Karpas-422 (cell line): ENCODE data around the gene DYSF. TPM values are rescaled to one million over a fixed set of nuclear protein-coding genes. Genes with fewer than 3 reads are reported as not detected.

Experiments used
- DNase-seq: peaks from one replicate; pipeline ENCODE4 v3.0.0-alpha.2; 2015
- H2AFZ ChIP-seq: fragments of 200-600 bp; sonication (generic); 2 replicates; pipeline ENCODE4 v1.6.1; 2014; ENCODE audit warnings: antibody characterized with exemption, low read length, mixed read lengths
- H3K27ac ChIP-seq: fragments of 200-600 bp; sonication (generic); 2 replicates; pipeline ENCODE4 v1.5.1; 2014; ENCODE audit warnings: mild to moderate bottlenecking, low read length, moderate library complexity
- H3K27me3 ChIP-seq: fragments of 200-600 bp; sonication (generic); 2 replicates; pipeline ENCODE4 v1.6.1; 2014; ENCODE audit warnings: low read length, mixed read lengths
- H3K36me3 ChIP-seq: fragments of 200-600 bp; sonication (generic); 2 replicates; pipeline ENCODE4 v1.6.1; 2014; ENCODE audit warnings: low read length, mixed read lengths; ENCODE audit not compliant: insufficient read depth
- H3K4me1 ChIP-seq: fragments of 200-600 bp; sonication (generic); 2 replicates; pipeline ENCODE4 v1.6.1; 2014; ENCODE audit warnings: mild to moderate bottlenecking, low read length, mixed read lengths
- H3K4me2 ChIP-seq: fragments of 200-600 bp; sonication (generic); 2 replicates; pipeline ENCODE4 v1.6.1; 2014; ENCODE audit warnings: low read length, low read depth, mild to moderate bottlenecking; ENCODE audit not compliant: poor library complexity, severe bottlenecking
- H3K4me3 ChIP-seq: fragments of 200-600 bp; sonication (generic); 2 replicates; pipeline ENCODE4 v1.5.1; 2014; ENCODE audit warnings: mild to moderate bottlenecking, antibody characterized with exemption, low read length, mixed read lengths
- H3K79me2 ChIP-seq: fragments of 200-600 bp; sonication (generic); 2 replicates; pipeline ENCODE4 v1.6.1; 2014; ENCODE audit warnings: mild to moderate bottlenecking, low read length, mixed read lengths
- H3K9ac ChIP-seq: fragments of 200-600 bp; sonication (generic); 2 replicates; pipeline ENCODE4 v1.6.0; 2014; ENCODE audit warnings: low read length
- H3K9me2 ChIP-seq: fragments of 200-600 bp; sonication (generic), shearing (Covaris generic); replicated peaks from 2 replicates; pipeline ENCODE4 v1.6.0; 2014; ENCODE audit warnings: mild to moderate bottlenecking, low read length, moderate library complexity; ENCODE audit not compliant: insufficient read depth
- H3K9me3 ChIP-seq: fragments of 300-700, 200-600 bp; sonication (generic); 2 replicates; pipeline ENCODE4 v1.6.1; 2014; ENCODE audit warnings: low read length, mixed read lengths
- H4K20me1 ChIP-seq: fragments of 200-600 bp; sonication (generic); 2 replicates; pipeline ENCODE4 v1.6.1; 2014; ENCODE audit warnings: mild to moderate bottlenecking, antibody characterized with exemption, low read length, low read depth; ENCODE audit not compliant: insufficient read depth
- total RNA-seq: library from RNA; depleted of rRNA; stranded (reverse); fragments of >200 nt; shearing (Covaris generic); gene quantifications from 2 replicates; pipeline ENCODE4 v1.2.3, GENCODE V29; 2014; ENCODE audit warnings: low replicate concordance

Gene DYSF
- total RNA-seq, 1 experiment from 2014 or later = not detected

DNA sequence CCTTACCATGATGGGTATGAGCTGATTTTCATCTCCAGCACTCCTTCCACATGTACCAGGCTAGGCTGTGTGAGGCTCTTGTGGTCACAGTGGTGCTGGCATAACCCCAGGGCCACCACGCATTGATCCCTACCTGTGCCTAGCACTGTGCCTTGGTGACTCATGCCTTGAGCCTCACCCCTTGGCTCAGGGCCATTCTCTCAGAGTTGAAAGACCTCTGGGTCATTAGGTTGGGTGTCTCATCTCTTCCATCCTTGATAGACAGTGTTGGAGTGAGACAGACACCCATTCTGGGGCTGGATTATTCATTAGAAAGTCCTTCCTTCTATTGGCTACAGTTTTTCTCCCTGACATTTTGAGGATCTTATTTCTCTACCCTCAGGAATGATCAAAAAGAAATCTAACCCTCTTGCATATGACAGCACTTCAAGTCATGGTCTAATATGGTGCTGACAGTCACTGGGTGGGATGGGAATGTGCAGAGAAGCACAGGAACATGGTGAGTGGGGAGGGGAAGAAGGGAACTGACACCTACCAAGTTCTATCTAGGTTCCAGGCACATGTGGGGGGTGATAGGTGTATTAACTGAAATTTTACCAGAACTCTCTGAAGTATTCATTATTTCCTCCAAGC, 41.3 kb downstream of the DYSF start:
- H3K4me2 ChIP-seq = no peak overlapping the region

GRCh38 chr2:71496156-71496770, 42.9 kb downstream of the DYSF start:
- DNase-seq = no peak
- Histone ChIP-seq H3K27me3 (peaks cover 5% of the 10 kb centered on the region; the same call in 1 of the 2 replicates), H3K9me2 (no peaks in the 10 kb centered on the region), H3K27ac (no peak overlapping the region), H2AFZ (no peak overlapping the region), H4K20me1 (no peaks in the 10 kb centered on the region), H3K4me2 (no peak overlapping the region), H3K79me2 (no peaks in the 10 kb centered on the region), H3K4me1 (no peaks in the 10 kb centered on the region), H3K9me3 (no peaks in the 10 kb centered on the region), H3K36me3 (no peaks in the 10 kb centered on the region), H3K9ac (no peak overlapping the region), H3K4me3 (no peak overlapping the region)

More for the DNA sequence above, 41.3 kb downstream of the DYSF start:
- Histone ChIP-seq H3K9ac (no peak overlapping the region), H3K9me3 (no peaks in the 10 kb centered on the region), H3K36me3 (no peaks in the 10 kb centered on the region), H3K79me2 (no peaks in the 10 kb centered on the region), H3K9me2 (no peaks in the 10 kb centered on the region), H3K4me3 (no peak overlapping the region), H4K20me1 (no peaks in the 10 kb centered on the region), H3K27ac (no peak overlapping the region), H3K4me1 (no peaks in the 10 kb centered on the region), H3K27me3 (peaks cover 5% of the 10 kb centered on the region; the same call in 1 of the 2 replicates), H2AFZ (no peak overlapping the region)
- DNase-seq = no peak

DNA sequence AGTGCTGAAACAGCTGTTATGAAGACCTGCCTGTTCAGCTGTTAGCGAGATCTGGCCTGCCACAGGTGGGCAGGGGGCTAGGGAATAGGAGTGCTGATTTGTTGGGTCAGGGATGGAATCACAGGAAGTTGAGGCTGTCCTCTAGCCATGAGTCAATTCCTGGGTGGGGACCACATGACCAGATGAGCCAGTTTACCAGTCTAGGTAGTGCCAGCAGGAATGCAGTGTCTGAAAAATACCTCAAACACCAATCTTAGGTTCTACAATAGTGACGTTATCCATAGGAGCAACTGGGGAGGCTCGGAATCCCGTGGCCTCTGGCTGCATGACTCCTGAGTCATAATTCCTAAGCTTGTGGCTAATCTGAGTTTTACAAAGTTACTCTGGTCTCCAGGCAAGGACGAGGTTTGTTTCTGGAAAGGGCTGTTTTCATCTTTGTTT, 44.9 kb downstream of the DYSF start:
- no peaks in the 10 kb centered on the region for H3K79me2 ChIP-seq
- H3K9me2 ChIP-seq = no peaks in the 10 kb centered on the region
- H3K27ac ChIP-seq = no peak overlapping the region
- H4K20me1 ChIP-seq = no peaks in the 10 kb centered on the region
- no peak for DNase-seq
- peaks cover 5% of the 10 kb centered on the region; the same call in 1 of the 2 replicates for H3K27me3 ChIP-seq
- H3K36me3 ChIP-seq = no peaks in the 10 kb centered on the region
- no peak overlapping the region for H2AFZ ChIP-seq
- no peak overlapping the region for H3K4me3 ChIP-seq
- H3K9me3 ChIP-seq = no peaks in the 10 kb centered on the region
- H3K4me2 ChIP-seq = no peak overlapping the region
- H3K9ac ChIP-seq = no peak overlapping the region
- H3K4me1 ChIP-seq = no peaks in the 10 kb centered on the region

GRCh38 chr2:71499691-71500090, 46.3 kb downstream of the DYSF start:
- no peak overlapping the region for H3K27ac ChIP-seq
- no peak for DNase-seq
- H3K27me3 ChIP-seq = peaks cover 5% of the 10 kb centered on the region; the same call in 1 of the 2 replicates
- no peak overlapping the region for H3K4me3 ChIP-seq
- no peaks in the 10 kb centered on the region for H4K20me1 ChIP-seq
- H3K9me3 ChIP-seq = no peaks in the 10 kb centered on the region
- H2AFZ ChIP-seq = no peak overlapping the region
- H3K4me1 ChIP-seq = no peaks in the 10 kb centered on the region
- no peaks in the 10 kb centered on the region for H3K36me3 ChIP-seq
- H3K4me2 ChIP-seq = no peak overlapping the region
- H3K9me2 ChIP-seq = no peaks in the 10 kb centered on the region
- H3K9ac ChIP-seq = no peak overlapping the region
- H3K79me2 ChIP-seq = no peaks in the 10 kb centered on the region

GRCh38 chr2:71500426-71501079, 47.2 kb downstream of the DYSF start:
- Histone ChIP-seq H3K9me3 (no peaks in the 10 kb centered on the region), H3K27ac (no peak overlapping the region), H3K36me3 (no peaks in the 10 kb centered on the region), H3K9me2 (no peaks in the 10 kb centered on the region), H3K79me2 (no peaks in the 10 kb centered on the region), H3K27me3 (no peaks in the 10 kb centered on the region), H2AFZ (no peak overlapping the region), H3K9ac (no peak overlapping the region), H3K4me3 (no peak overlapping the region), H3K4me2 (no peak overlapping the region), H4K20me1 (no peaks in the 10 kb centered on the region), H3K4me1 (no peaks in the 10 kb centered on the region)
- DNase-seq = no peak

- H3K4me2 ChIP-seq = no peak overlapping the region
- H3K36me3 ChIP-seq = no peaks in the 10 kb centered on the region
- H2AFZ ChIP-seq = no peak overlapping the region
- H4K20me1 ChIP-seq = no peaks in the 10 kb centered on the region
- H3K27ac ChIP-seq = no peak overlapping the region
- no peak overlapping the region for H3K9ac ChIP-seq
- no peaks in the 10 kb centered on the region for H3K4me1 ChIP-seq
- H3K4me3 ChIP-seq = no peak overlapping the region
- no peak for DNase-seq
- no peaks in the 10 kb centered on the region for H3K9me3 ChIP-seq
- no peaks in the 10 kb centered on the region for H3K79me2 ChIP-seq
- no peaks in the 10 kb centered on the region for H3K9me2 ChIP-seq
- no peaks in the 10 kb centered on the region for H3K27me3 ChIP-seq
Measured at GRCh38 chr2:71502941-71503738, 49.8 kb downstream of the DYSF start.

GRCh38 chr2:71503837-71504236, 50.5 kb downstream of the DYSF start:
- Histone ChIP-seq H3K9ac (no peak overlapping the region), H3K27me3 (no peaks in the 10 kb centered on the region), H3K79me2 (no peaks in the 10 kb centered on the region), H3K9me2 (no peaks in the 10 kb centered on the region), H3K4me2 (no peak overlapping the region), H3K4me1 (no peaks in the 10 kb centered on the region), H4K20me1 (no peaks in the 10 kb centered on the region), H3K27ac (no peak overlapping the region), H3K36me3 (no peaks in the 10 kb centered on the region), H2AFZ (no peak overlapping the region), H3K9me3 (no peaks in the 10 kb centered on the region), H3K4me3 (no peak overlapping the region)
- DNase-seq = no peak

GRCh38 chr2:71504611-71505010, 51.2 kb downstream of the DYSF start:
- Histone ChIP-seq H3K36me3 (no peaks in the 10 kb centered on the region), H3K4me1 (no peaks in the 10 kb centered on the region), H3K4me2 (no peak overlapping the region), H3K27me3 (no peaks in the 10 kb centered on the region), H3K79me2 (no peaks in the 10 kb centered on the region), H3K27ac (no peak overlapping the region), H3K4me3 (no peak overlapping the region), H4K20me1 (no peaks in the 10 kb centered on the region), H3K9me2 (no peaks in the 10 kb centered on the region), H2AFZ (no peak overlapping the region), H3K9me3 (no peaks in the 10 kb centered on the region), H3K9ac (no peak overlapping the region)
- no peak for DNase-seq
